ENCODE results near the gene FAM110D.

FAM110D gene

GRCh38 chr1:26158908-26159742 is at the start of gene FAM110D:
Gene FAM110D (plus strand): TSS chr1:26159079. CDS start chr1:26161292, 2,213 bp downstream.
- no peak for DNase-seq (ENCODE audit: low read depth in 3 of 3)

DNA sequence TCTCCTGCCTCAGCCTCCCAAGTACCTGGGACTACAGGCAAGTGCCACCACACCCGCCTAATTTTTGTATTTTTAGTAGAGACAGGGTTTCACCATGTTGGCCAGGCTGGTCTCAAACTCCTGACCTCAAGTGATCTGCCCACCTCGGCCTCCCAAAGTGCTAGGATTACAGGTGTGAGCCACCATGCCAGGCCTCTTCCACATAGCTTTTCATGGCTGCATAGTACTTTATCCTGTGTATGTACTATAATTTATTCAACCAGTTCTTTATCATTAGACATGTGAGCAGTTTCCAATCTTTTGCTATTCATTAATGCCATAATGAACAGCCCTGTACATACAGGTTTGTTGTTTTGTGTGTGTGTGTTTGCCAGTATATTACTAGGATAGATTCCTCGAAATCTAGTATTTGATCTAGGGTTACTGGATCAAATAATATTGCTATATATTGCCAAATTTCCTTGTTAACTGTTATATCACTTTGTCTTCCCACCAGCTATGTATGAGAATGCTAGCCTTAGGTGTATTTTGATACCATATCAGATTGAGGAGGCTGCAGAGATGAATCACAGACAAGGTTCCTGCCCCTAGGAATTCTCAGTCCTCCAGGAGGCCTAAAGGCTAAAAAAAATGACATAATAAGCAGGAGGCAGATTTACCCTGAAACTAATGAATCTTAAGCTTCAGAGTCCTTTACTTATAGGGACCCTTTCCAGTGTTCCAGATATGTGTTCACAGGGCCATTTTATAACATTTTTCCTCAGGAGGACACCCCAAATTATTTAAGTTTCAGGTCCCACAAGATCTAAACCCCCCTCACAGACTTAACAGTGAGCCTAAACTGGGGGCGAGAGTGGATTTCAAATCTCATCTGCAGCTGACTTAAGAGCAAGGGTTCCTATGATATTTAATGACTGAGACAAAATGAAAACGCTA is 49.4 kb upstream of the FAM110D start:
- no peak for DNase-seq (ENCODE audit: low read depth in 3 of 3)

GRCh38 chr1:26110731-26111529 is 47.9 kb upstream of the FAM110D start:
- peak; percentile 46 to 58 (median 50) for DNase-seq (ENCODE audit: low read depth in 3 of 3)

DNA sequence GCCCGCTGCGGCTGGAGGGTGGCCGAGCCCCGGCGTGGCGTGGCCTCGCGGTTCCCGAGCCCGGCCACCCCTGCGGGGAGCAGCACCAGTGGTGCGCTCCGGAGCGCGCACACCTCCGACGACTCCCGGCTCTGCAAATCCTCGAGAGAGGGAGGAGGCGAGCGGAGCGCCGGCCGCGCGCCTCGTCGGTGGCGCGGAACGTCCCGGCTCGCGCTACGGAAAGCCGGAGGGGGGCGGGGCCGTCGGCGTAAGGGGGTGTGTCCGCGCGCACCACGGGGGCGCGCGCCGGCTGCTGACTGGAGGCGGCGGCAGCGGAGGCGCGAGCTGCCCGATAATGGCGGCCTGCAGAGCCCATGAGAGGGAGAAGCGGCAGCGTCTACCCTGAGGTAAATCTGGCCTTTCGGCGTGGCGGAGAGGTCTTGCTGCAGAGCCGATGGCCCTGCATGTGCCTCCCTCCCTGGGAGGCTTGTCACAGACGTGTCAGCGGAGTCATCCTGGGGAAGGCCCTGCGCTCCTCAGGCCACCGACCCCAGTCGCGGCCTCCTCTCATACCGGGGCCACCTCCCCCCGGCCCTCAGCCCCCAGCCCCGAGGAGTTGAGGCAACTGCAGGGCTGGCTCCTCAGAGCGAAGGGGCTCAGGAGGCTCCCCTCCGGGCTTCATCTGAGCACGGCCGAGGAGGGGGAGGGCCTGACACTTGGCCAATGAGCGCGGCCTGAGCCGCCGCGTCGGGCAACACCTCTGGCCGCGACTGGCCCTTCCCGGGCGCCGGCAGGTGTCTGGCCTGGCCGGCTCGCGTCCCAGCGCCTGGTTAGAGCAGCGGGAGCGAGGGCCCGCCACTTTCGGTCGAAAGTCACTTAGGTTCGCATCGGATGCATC is 47.1 kb upstream of the FAM110D start, which contains the start of gene PDIK1L:
TSS of gene PDIK1L (plus strand) at position 295 of the 877 bp plus-strand sequence. CDS start 2,485 bp downstream, outside the sequence.
- DNase-seq (ENCODE audit: low read depth in 3 of 3): peak; percentile 88 to 93 (median 88)

GRCh38 chr1:26112407-26112775 is 46.5 kb upstream of the FAM110D start:
- DNase-seq (ENCODE audit: low read depth in 3 of 3): no peak

DNA sequence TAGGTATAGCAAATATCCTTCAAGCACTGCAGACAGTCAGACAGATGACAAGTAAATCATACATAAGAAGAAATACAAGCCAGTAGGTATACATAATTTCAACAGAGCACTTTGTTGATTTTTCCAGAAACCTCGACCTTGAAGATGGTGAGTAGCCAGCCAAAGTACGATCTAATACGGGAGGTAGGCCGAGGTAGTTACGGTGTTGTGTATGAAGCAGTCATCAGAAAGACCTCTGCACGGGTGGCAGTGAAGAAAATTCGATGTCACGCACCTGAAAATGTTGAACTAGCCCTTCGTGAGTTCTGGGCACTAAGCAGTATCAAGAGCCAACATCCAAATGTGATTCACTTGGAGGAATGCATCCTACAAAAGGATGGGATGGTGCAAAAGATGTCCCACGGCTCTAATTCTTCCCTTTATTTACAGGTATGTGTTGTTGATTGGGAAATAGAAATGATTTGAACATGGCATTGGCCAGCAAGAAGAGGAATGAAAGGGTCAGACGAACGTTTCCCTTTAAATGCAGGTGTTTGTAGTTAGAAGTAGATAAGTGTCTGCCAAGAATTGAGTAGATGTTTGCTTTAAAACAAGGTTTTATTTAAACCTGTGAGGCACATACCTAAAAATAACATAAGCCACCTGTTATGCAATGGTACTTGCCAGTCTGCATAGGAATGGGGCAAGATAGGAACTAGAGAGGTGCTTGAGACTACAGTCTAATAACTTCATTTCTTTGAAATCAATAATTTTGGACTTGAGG is 44.5 kb upstream of the FAM110D start:
- no peak for DNase-seq (ENCODE audit: low read depth in 3 of 3)

- no peak for DNase-seq (ENCODE audit: low read depth in 3 of 3)
These were observed 38.8 kb upstream of the FAM110D start for GRCh38 chr1:26119892-26120608.

DNA sequence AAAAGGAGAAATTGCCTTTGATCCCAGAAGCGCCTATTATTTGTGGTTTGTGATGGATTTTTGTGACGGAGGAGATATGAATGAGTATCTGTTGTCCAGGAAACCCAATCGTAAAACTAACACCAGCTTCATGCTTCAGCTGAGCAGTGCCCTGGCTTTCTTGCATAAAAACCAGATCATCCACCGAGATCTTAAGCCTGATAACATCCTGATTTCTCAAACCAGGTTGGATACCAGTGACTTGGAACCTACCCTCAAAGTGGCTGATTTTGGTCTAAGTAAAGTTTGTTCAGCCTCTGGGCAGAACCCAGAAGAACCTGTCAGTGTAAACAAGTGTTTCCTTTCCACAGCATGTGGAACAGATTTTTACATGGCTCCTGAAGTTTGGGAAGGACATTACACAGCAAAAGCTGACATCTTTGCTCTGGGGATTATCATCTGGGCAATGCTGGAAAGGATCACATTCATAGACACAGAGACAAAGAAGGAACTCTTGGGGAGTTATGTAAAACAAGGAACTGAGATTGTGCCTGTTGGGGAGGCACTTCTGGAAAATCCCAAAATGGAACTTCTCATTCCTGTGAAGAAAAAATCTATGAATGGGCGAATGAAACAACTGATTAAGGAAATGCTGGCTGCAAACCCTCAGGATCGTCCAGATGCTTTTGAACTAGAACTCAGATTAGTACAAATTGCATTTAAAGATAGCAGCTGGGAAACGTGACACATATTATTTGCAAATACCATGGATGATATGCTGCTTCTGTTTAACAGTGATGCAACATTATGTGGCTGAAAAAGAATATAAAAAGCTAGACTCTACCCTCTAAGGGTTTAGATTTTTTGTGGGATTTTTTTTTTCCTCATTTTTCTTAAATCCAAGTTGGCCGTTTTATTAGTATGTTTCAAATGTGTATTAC is 36.8 kb upstream of the FAM110D start:
- no peak for DNase-seq (ENCODE audit: low read depth in 3 of 3)

- no peak for DNase-seq (ENCODE audit: low read depth in 3 of 3)
These were observed 35.6 kb upstream of the FAM110D start for GRCh38 chr1:26122988-26123973.

DNA sequence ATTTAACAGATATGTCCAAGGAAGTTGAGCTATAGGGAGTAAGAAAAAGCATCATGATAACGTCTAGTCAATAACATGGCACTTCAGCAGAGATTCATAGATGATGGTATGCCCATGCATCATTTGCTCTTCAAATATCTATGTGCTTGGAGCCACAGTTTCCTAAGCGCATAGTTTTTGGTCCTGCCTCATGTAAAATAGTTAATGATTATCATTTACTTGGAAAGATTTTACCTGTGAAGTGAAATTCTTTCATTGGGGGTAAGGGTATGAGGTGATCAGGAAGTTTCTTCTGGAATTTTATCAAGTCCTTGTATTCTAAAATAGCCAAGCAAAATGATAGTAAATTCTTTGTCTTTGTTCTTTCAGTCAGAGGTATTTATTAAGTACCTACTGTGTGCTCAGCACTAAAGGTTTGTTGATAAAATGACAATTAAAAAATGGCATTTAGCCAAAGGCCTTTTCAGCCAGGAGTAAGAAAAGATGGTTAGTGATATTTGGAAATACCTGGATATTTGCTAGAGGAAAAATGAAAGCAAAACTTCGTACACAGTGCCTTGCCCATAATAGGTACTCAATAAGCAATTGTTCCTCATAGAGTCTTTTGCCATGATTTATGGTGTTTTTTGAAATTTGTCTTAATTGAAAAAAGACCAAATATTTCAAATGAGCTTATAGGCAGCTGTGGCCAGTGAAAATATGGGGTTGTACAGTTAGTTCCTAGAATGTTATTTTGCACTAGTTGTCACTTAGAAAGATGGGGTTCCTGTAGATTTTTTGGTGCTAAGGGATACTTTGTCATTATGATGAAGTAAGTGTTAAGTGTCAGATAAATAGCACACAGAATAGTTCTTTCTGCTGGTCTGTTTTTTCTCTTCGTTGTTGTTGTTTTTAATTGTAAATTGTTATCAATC is 34.2 kb upstream of the FAM110D start:
- no peak for DNase-seq (ENCODE audit: low read depth in 3 of 3)

DNA sequence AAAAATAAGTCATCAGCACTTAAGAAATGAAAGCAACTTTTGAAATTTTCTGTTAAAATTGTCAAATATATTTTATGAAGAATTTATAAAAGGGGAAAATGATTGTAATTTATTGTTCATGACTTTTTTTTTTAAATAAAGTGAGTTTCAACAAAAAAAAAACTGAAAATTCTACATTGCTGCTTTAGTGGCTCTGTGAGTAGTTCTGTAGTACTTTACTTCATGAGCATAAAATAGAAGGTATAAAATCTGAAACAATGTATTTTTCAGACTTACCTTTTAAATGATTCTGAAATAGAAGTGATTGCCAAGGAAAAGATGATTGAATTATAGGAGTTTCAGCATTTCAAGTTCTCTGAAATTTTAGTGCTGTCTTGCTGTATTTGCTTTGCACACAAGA is 33.5 kb upstream of the FAM110D start:
- DNase-seq (ENCODE audit: low read depth in 3 of 3): no peak

DNA sequence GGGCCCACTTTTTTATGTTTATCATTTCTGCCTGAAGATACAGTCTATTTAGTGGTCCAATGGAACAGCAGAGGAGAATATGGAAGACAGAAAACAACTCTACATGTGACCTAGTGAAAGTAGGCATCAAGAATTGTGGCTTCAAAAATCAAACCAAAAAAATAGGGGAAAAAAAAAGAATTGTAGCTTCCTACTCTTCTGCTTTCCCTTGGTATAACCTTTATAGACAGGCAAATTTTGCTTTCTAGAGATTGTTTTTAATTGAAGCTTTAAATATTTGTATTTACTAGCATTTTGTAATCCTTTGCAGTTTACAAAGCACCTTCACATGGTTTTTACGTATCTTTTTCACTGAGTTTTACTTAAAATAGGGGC is 32.9 kb upstream of the FAM110D start:
- no peak for DNase-seq (ENCODE audit: low read depth in 3 of 3)

DNA sequence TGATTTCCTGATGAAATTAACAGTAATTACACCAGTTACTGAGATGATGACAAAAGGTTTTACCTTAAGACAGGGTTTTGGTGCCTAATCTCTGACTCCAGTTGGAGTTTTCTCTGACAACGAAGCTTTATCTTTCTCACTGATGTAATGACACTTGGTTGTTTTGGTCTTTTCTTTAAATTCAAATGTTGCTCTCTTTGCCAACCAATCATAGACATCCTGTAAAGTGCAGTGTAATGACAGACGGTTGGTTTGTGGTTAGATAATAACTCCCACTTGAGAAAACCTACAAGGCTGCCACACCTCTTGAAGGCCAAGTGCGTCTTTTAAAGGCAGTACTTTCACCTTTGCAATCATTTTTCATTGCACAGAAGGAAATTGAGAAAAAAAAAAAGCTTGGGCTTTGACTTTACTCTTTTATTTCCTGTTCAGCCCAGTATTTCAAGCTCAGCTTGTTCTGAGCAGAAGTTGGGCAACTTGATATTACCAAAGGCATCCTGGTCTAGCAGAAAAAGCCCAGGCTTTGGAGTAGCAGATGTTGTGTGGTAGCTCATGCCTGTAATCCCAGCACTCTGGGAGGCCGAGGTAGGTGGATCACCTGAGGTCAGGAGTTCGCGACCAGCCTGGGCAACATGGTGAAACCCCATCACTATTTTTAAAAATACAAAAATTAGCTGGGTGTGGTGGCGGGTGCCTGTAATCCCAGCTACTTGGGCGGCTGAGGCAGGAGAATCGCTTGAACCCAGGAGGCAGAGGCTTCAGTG is 32.4 kb upstream of the FAM110D start:
- no peak for DNase-seq (ENCODE audit: low read depth in 3 of 3)

GRCh38 chr1:26127235-26128163 is 31.4 kb upstream of the FAM110D start:
- no peak for DNase-seq (ENCODE audit: low read depth in 3 of 3)
